Subcutaneous preadipocyte (primary cell): Measurements from ENCODE around the gene AK4. TPM values are rescaled to one million over a fixed set of nuclear protein-coding genes. Genes with fewer than 3 reads are reported as not detected.

Experiments
- small RNA-seq: library from RNA; depleted of rRNA; stranded (forward); fragments of <200 nt; gene quantifications from one replicate; pipeline ENCODE3, GENCODE V24; 2012
- total RNA-seq: library from RNA; depleted of rRNA; stranded (reverse); fragments of >200 nt; gene quantifications from 2 replicates; pipeline ENCODE4 v1.2.3, GENCODE V29; 2012

The AK4 gene
- 50.3 and 54.7 TPM in 2 replicates for total RNA-seq

DNA sequence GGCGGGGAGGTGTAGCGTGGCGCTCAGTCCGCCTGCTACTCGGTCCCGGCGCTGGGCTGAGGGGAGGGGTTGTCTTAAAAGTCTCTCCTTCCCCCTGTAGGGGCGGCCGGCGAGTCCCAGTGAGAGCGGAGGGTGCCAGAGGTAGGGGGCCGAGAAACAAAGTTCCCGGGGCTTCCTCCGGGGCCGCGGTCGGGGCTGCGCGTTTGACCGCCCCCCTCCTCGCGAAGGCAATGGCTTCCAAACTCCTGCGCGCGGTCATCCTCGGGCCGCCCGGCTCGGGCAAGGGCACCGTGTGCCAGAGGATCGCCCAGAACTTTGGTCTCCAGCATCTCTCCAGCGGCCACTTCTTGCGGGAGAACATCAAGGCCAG lies at the start of gene AK4:
Gene AK4 (plus strand): TSS at position 26 of the 370 bp plus-strand sequence. CDS start 205 bp downstream, at position 231.

Small RNA genes within 50 kb of the gene (small RNA-seq; reads per million reads assigned to genes)
- not detected for gene RPS29P7

Other genes starting within 250 kb of the AK4 start
- 192 and 209 TPM in 2 replicates for gene JAK1, start 181.7 kb upstream of the AK4 start, total RNA-seq
- gene DNAJC6, start 161.3 kb downstream of the AK4 start, total RNA-seq: 1.1 and 1.6 TPM in 2 replicates